KMS-11 (cell line): ENCODE data around the gene MRPS16.

Source experiments
- H2AFZ ChIP-seq: fragments of 200-600 bp; sonication (generic); 2 replicates; pipeline ENCODE4 v1.6.1; 2016; ENCODE audit warnings: antibody characterized with exemption, mixed run types, low read depth
- H3K27ac ChIP-seq: fragments of 200-600 bp; sonication (generic); 2 replicates; pipeline ENCODE4 v1.6.1; 2016; ENCODE audit warnings: mild to moderate bottlenecking, mixed run types
- H3K27me3 ChIP-seq: fragments of 200-600 bp; sonication (generic); 2 replicates; pipeline ENCODE4 v1.6.1; 2017; ENCODE audit warnings: mild to moderate bottlenecking, low read depth, mixed run types, moderate library complexity; ENCODE audit not compliant: insufficient read depth
- H3K36me3 ChIP-seq: fragments of 200-600 bp; sonication (generic); 2 replicates; pipeline ENCODE4 v1.6.1; 2017; ENCODE audit warnings: mild to moderate bottlenecking, mixed run types; ENCODE audit not compliant: insufficient read depth
- H3K4me1 ChIP-seq: fragments of 200-600 bp; sonication (generic); 2 replicates; pipeline ENCODE4 v1.6.1; 2016; ENCODE audit warnings: mild to moderate bottlenecking, low read depth, mixed run types; ENCODE audit not compliant: poor library complexity, severe bottlenecking
- H3K4me2 ChIP-seq: fragments of 200-600 bp; sonication (generic); 2 replicates; pipeline ENCODE4 v1.7.0; 2016; ENCODE audit warnings: mild to moderate bottlenecking, mixed run types
- H3K4me3 ChIP-seq: fragments of 200-600 bp; sonication (generic); IDR thresholded peaks from 2 replicates; pipeline ENCODE4 v1.6.1; 2017; ENCODE audit warnings: low read depth, low read length, mixed read lengths; ENCODE audit not compliant: insufficient read depth
- H3K79me2 ChIP-seq: fragments of 200-600 bp; sonication (generic); 2 replicates; pipeline ENCODE4 v1.6.1; 2016; ENCODE audit warnings: low read depth, mixed run types; ENCODE audit not compliant: insufficient read depth
- H3K9ac ChIP-seq: fragments of 200-600 bp; sonication (generic); 2 replicates; pipeline ENCODE4 v1.6.1; 2016; ENCODE audit warnings: mild to moderate bottlenecking, mixed run types
- H4K20me1 ChIP-seq: fragments of 200-600 bp; sonication (generic); 2 replicates; pipeline ENCODE4 v1.6.1; 2016; ENCODE audit warnings: mild to moderate bottlenecking, mixed run types; ENCODE audit not compliant: insufficient read depth
- CTCF ChIP-seq: fragments of 200-600 bp; sonication (generic); conservative IDR thresholded peaks from 2 replicates; pipeline ENCODE4 v1.6.1; 2017; ENCODE audit warnings: low read depth, mild to moderate bottlenecking, antibody characterized with exemption, low read length, moderate library complexity, mixed read lengths

The MRPS16 gene

DNA sequence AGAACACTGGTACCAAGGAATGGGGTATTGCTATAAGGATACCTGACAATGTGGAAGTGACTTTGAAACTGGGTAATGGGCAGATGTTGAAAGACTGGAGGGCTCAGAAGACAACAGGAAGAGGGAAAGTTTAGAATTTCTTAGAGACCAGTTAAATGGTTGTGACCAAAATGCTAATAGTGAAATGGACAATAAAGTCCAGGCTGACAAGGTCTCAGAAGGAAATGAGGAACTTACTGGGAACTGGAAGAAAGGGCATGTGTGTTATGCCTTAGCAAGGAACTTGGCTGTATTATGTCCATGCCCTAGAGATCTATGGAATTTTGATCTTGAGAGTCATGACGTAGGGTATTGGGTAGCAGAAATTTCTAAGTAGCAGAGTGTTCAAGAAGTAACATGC, 46.6 kb downstream of the MRPS16 start:
- H3K27me3 ChIP-seq, result no peaks in the 10 kb centered on the region
- no peaks in the 10 kb centered on the region for H3K79me2 ChIP-seq
- TF ChIP-seq CTCF, result no peak
- H3K27ac ChIP-seq, result no peak overlapping the region
- no peaks in the 10 kb centered on the region for H3K4me1 ChIP-seq
- no peaks in the 10 kb centered on the region for H3K36me3 ChIP-seq
- H3K4me2 ChIP-seq, result no peak overlapping the region
- H3K9ac ChIP-seq, result no peak overlapping the region
- no peak overlapping the region for H3K4me3 ChIP-seq
- no peak overlapping the region for H2AFZ ChIP-seq
- no peaks in the 10 kb centered on the region for H4K20me1 ChIP-seq

GRCh38 chr10:73205081-73205480, 47.4 kb downstream of the MRPS16 start:
- no peak overlapping the region for H3K9ac ChIP-seq
- no peaks in the 10 kb centered on the region for H3K4me1 ChIP-seq
- H4K20me1 ChIP-seq, result no peaks in the 10 kb centered on the region
- TF ChIP-seq CTCF, result no peak
- no peaks in the 10 kb centered on the region for H3K36me3 ChIP-seq
- no peak overlapping the region for H3K4me3 ChIP-seq
- H3K79me2 ChIP-seq, result no peaks in the 10 kb centered on the region
- no peak overlapping the region for H3K4me2 ChIP-seq
- no peak overlapping the region for H3K27ac ChIP-seq
- H3K27me3 ChIP-seq, result no peaks in the 10 kb centered on the region
- H2AFZ ChIP-seq, result no peak overlapping the region
